SU-DHL-6 (cell line): ENCODE results near the gene OBP2A.

ENCODE experiments used
- CTCF ChIP-seq: fragments of 200-600 bp; sonication (generic); IDR thresholded peaks from one replicate; pipeline ENCODE4 v1.5.1; 2017; ENCODE audit warnings: antibody characterized with exemption, mild to moderate bottlenecking, low read length, moderate library complexity; ENCODE audit not compliant: insufficient read depth, poor library complexity, severe bottlenecking
- EZH2phosphoT487 ChIP-seq: fragments of 200-600 bp; sonication (generic), shearing (Covaris generic); conservative IDR thresholded peaks from 2 replicates; pipeline ENCODE4 v1.6.1; 2018; ENCODE audit warnings: mild to moderate bottlenecking, antibody characterized with exemption, low read length, moderate library complexity, mixed read lengths

GRCh38 chr9:135588886-135589595, 43.1 kb downstream of the OBP2A start:
- TF ChIP-seq CTCF (no peak), EZH2phosphoT487 (no peak)
